CD1c-positive myeloid dendritic cell (primary cell): ENCODE results near the gene ERAS.

Source experiments
- DNase-seq: peaks from one replicate; pipeline ENCODE4 v3.0.0-alpha.2; 2016; ENCODE audit errors: extremely low spot score

ERAS gene

GRCh38 chrX:48826135-48826875, at the start of gene ERAS:
Gene ERAS (plus strand): TSS chrX:48826513. CDS start chrX:48829124, 2,611 bp downstream.
- no peak for DNase-seq

DNA sequence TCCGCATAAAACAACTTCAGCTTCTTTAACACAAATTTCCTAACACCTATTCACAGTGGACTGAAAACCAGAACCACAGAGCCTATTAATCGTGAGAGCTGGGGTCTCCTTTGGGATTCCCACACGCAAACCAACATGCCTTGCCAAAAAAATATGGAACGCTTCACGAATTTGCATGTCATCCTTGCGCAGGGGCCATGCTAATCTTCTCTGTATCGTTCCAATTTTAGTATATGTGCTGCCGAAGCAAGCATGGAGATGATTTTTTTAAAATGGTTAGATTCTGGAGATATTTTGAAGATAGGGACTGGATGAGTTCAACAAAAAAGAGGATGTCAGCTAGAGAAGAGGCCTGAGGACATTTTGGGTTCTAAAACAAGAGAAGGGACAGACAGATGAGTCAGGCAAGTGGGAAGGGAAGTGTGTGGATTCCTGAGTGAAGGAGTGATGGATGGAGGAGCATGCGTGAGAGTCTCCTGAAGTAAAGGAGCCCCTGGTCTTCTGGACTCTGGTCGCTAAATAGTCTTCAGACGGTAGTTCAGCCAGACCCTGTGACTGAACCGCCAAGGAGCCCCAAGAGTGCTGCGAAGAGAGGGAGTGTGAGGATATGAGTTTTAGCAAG, 49.4 kb upstream of the ERAS start:
- DNase-seq, result no peak

GRCh38 chrX:48779399-48779798, 46.9 kb upstream of the ERAS start:
- DNase-seq, result no peak

- DNase-seq, result no peak
These were observed 44.6 kb upstream of the ERAS start for GRCh38 chrX:48781705-48782104.

DNA sequence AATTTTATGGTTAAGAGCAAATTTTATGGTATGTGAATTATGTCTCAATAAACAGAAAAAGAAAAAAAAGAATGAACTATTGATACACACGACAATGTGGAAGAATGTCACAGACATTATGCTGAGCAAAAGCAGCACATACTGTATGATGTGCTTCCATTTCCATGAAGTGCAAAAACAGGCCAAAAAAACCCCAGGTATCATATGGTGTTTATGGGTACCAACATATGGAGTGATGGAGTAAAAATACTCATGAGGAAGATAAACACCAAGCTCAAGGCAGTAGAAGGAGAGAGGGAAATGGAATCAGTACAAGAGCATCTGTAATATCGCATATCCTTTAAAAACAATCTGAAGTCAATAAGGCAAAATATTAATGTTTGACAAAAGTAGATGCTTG, 44.1 kb upstream of the ERAS start:
- no peak for DNase-seq

DNA sequence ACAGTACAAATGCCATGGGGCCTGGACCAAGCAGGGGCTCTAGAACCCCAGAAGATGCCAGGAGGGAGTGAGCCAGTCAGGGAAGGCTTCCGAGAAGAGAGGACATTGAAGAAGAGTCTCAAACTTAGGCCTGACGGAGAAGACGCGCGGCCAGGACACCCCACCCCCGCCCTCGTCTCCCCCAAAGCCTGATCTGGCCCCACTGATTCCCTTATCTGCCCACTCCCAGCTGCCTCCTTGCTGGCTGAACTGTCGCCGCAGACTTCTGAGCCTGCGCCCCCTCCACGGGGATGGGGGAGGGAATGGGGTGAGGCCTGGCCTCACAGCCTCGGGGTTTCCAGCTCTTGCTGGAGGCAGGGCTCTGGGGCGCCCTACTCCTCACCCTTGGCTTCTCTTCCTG, 43.5 kb upstream of the ERAS start:
- no peak for DNase-seq

GRCh38 chrX:48784726-48785125, 41.6 kb upstream of the ERAS start:
- no peak for DNase-seq

DNA sequence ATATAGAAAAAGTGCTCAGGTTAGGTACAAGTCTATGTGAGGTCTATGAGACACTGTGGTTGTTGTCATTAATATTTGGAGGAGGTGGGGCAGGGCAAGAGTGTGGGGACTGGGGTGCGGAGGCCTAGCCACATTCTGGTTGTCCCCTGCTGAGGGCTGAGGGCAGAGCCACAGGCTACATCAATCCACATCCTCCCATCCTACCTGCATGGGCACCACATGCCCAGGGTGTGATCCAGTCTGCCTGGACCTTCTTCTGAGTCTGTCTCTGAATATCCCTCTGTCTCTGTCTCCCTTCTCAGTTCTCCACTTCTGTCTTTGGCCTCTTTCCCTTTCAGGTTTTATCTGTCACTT, 41.1 kb upstream of the ERAS start:
- no peak for DNase-seq

DNA sequence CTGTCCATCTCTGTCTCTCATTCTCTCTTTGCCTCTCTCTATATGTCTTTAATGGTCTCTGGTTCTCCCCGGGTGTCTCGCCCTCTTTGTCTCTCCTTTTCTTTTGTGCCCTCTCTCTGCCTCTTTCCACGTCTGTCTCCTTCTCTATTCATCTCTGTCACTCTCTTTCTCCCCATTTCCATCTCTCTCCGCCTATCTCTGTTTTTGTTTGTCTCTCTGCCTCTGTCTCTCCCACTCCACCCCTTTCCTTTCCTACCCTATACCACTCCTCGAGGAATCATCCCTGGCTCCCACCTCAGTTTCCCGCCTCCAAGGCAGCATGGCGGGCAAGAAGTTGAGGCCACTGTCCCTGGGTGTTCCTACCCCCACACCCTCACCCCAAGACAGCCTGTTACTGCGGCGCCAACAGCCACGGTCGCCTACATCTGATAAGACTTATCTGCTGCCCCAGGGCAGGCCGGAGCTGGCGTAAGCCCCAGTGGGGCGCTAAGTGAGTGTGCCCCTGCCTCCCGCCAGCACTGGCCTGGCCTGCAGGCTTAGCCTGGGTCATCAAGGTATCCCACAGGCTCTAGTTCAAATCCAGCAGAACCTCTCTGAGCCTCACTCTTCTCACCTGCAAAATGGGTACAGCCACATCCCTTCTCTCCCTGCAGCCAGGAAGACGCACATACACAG, 40.6 kb upstream of the ERAS start:
- DNase-seq, result no peak

DNA sequence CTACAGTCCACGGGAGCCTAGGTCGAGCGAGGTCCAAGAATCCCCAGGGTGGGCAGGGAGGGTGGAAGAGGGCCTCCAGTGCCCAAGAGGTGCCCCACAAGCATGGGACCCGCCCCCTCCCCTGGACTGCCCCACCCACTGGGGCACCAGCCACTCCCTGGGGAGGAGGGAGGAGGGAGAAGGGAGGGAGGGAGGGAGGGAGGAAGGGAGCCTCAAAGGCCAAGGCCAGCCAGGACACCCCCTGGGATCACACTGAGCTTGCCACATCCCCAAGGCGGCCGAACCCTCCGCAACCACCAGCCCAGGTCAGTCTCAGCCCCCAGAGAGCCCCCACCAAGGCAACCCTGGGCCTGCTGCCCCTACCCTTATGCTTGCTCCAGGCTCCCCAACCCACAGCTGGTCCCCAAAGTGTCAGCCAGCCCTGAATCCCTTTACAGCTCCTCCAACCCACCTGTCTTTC, 39.9 kb upstream of the ERAS start, which contains the start of gene GATA1:
TSS of gene GATA1 (plus strand) at position 250 of the 460 bp plus-strand sequence. CDS start 4,520 bp downstream, outside the sequence.
- DNase-seq, result no peak

- no peak for DNase-seq
These were observed 39.3 kb upstream of the ERAS start for GRCh38 chrX:48786825-48787504.

DNA sequence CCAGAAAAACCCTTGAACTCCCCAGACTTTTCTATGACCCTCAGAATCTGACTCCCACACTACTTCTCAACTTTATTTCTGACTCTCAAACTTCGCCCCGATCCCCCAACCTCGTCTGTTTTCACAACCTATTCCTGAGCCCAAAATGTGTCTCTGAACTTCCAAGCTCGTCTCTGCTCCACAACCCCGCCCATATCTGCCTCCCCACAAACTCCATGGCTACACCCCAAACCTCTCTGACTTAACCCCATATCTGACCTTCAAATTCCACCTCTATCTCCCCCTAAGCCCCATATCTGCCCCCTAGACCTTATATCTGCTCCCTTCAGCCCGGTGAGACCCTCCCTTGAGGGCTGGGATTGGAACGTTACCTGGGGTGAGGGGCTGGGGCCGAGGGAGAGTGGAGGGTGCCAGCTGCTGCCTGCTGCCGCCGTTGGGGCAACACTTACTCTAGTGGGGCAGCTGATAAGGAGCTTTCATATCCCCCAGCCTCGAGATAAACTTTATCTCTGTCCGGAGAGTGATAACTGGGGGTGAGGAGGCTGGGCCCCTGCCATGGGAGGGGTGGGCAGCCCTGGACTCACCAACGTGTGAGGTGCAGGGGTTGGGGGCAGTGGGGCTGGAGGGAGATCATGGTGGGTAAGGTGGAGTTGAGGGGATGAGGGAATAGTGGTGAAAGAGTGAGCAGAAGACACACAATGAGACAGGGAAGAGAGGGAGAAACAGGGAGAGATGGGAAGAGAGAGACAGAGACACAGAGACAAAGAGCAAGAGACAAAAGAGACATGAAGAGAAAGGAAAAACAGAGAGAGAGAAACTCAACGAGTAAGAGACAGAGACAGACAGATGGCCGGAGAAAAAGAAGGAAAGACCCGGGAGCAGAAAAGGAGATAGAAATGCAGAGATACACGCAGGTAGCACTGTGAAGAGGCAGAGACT, 38.5 kb upstream of the ERAS start:
- no peak for DNase-seq

- DNase-seq, result no peak
These were observed 36.7 kb upstream of the ERAS start for GRCh38 chrX:48789366-48790220.

GRCh38 chrX:48790477-48790876, 35.8 kb upstream of the ERAS start:
- no peak for DNase-seq

DNA sequence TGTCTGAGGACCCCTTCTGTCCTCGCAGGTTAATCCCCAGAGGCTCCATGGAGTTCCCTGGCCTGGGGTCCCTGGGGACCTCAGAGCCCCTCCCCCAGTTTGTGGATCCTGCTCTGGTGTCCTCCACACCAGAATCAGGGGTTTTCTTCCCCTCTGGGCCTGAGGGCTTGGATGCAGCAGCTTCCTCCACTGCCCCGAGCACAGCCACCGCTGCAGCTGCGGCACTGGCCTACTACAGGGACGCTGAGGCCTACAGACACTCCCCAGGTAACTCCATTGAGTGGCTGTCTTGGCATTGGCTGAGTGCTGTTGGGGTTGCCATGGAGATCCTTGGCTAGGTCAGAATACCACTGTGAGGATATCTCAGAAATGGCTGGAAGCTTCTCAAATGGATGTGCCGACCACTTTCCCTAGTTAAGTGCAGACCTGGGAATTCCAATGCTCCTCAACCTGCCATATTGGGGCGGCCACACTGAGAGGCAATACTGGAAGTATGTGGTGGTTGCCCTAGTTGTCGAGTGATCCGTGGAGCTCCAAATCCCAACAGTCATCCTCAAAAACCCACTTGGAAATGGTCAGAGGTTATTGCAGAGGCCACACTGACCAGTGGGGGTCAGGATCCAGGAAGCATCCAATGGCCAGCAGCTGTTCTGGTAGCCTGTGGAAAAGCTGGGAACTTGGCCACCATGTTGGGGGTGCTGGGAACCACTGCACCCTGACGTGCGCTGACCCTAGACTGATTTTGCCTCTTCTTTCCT, 35.1 kb upstream of the ERAS start:
- no peak for DNase-seq

GRCh38 chrX:48792219-48792618, 34.1 kb upstream of the ERAS start:
- no peak for DNase-seq

- DNase-seq, result no peak
These were observed 32.4 kb upstream of the ERAS start for GRCh38 chrX:48793935-48794334.

DNA sequence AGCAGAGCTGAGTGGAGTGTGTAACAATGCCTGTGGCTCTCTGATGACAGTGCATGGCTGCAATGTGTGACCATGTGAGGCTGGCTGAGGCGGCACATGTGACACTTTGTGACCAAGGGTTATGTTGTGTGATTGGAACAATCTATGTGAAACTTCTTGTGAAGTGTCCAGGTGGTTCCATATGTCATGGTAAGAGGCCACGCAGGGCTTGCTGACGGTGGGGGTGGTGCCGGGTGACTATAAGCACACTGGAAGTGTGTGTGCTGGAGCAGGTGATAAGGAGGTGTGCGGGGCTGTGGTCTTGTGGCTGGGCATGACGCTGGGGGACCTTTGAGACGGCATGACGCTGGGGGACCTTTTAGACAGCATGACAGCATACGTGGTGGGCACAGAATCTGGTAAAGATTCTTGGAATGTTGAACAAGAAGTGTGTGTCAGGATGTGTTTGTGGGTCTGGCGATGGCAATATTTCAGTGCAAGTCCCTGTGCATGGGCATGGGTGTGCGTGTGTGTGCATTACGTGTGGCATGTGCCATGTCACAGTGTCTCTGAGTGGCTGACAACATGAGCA, 31.9 kb upstream of the ERAS start:
- DNase-seq, result no peak

DNA sequence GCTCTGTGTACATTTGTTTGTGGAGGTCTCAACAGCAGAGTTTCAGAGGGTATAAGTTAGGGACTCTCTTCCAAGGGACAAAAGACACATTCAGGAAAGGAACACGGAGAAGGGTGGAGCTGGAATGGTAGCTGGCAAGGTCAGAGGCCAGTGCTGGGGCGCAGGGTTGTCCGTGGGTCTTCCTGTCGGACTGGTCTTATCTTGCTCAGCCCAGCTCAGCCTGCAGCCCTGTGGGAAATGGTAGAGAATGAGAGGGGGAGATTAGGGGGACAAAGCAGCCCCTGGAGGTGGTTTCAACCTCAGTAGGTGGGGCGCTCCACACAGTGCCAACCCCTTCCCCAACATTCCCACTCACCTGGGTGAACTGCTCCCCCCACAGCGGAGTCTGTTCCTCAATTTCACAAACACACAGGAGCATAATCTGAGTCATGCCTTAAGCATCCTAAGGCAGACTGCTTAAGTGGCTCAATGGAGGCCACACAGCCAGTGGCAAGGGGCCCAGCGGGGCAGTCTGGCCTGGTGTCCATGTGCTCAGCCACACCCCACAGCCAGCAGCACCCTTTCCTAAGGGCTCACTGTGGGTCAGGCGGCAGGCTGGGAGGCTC, 31.3 kb upstream of the ERAS start:
- no peak for DNase-seq
